ENCODE results near the gene TSPOAP1.

TSPOAP1 gene

GRCh38 chr17:58351831-58352595 is 23.4 kb upstream of the TSPOAP1 start, which contains the start of gene SUPT4H1:
TSS of gene SUPT4H1 (minus strand) at chr17:58352201. CDS start at chr17:58352135, 66 bp downstream.
- peak; percentile 94 for DNase-seq (ENCODE audit: extremely low spot score)
- no peak for TF ChIP-seq CTCF (IDR thresholded peaks at IDR 0.05; ENCODE audit: control extremely low read depth, extremely low read depth, low read depth, missing control alignments)
- POLR2A ChIA-PET = interaction anchor here (0.6 to 2.9 kb wide), 9 partner anchors 8 to 803 kb away, joined by 3 to 36 read pairs (median 5); partner anchors contain the start of genes PRR11, RNF43 and SKA2
- CTCF ChIA-PET = interaction anchor here (0.7 to 6.2 kb wide), 14 partner anchors 9 to 65 kb away, joined by 3 to 41 read pairs (median 5); partner anchors contain the start of gene RNF43

GRCh38 chr17:58351182-58351581 is 22.6 kb upstream of the TSPOAP1 start:
- DNase-seq (ENCODE audit: extremely low spot score) = no peak
- ChIA-PET CTCF (interaction anchor here (0.9 to 6.2 kb wide), 9 partner anchors 8 to 66 kb away, joined by 3 to 41 read pairs (median 5); partner anchors contain the start of gene RNF43), POLR2A (interaction anchor here (2.6 to 2.9 kb wide), 2 partner anchors 14 to 20 kb away, joined by 24 to 36 read pairs; no protein-coding TSS in a partner anchor)
- TF ChIP-seq CTCF (IDR thresholded peaks at IDR 0.05; ENCODE audit: control extremely low read depth, extremely low read depth, low read depth, missing control alignments) = no peak

- DNase-seq (ENCODE audit: extremely low spot score) = no peak
- POLR2A ChIA-PET = interaction anchor here (0.8 to 1.6 kb wide), 2 partner anchors 10 to 20 kb away, joined by 4 to 6 read pairs; no protein-coding TSS in a partner anchor
- CTCF ChIA-PET = interaction anchor here (1.0 to 2.0 kb wide), 8 partner anchors 11 to 72 kb away, joined by 3 to 9 read pairs (median 3); partner anchors contain the start of gene RNF43
- TF ChIP-seq CTCF (IDR thresholded peaks at IDR 0.05; ENCODE audit: control extremely low read depth, extremely low read depth, low read depth, missing control alignments) = no peak
Observed at GRCh38 chr17:58348038-58348437, 19.4 kb upstream of the TSPOAP1 start.

GRCh38 chr17:58345500-58345899 is 16.9 kb upstream of the TSPOAP1 start:
- TF ChIP-seq CTCF (IDR thresholded peaks at IDR 0.05; ENCODE audit: control extremely low read depth, extremely low read depth, low read depth, missing control alignments) = no peak
- ChIA-PET CTCF (interaction anchor here (1.2 to 5.2 kb wide), 10 partner anchors 10 to 142 kb away, joined by 3 to 50 read pairs (median 12); partner anchors contain the start of genes HSF5 and RNF43), POLR2A (interaction anchor here (1.6 to 3.2 kb wide), 6 partner anchors 10 to 28 kb away, joined by 4 to 90 read pairs (median 12); partner anchors contain the start of gene TSPOAP1)
- DNase-seq (ENCODE audit: extremely low spot score) = no peak

GRCh38 chr17:58344791-58345157 is 16.2 kb upstream of the TSPOAP1 start:
- ChIA-PET POLR2A (interaction anchor here (0.6 to 3.2 kb wide), 9 partner anchors 8 to 286 kb away, joined by 3 to 90 read pairs (median 8); partner anchors contain the start of genes SUPT4H1 and TSPOAP1), CTCF (interaction anchor here (0.8 to 5.2 kb wide), 16 partner anchors 9 to 142 kb away, joined by 3 to 50 read pairs (median 8); partner anchors contain the start of genes HSF5, RNF43 and SUPT4H1)
- peak; percentile 70 for TF ChIP-seq CTCF (IDR thresholded peaks at IDR 0.05; ENCODE audit: control extremely low read depth, extremely low read depth, low read depth, missing control alignments)
- no peak for DNase-seq (ENCODE audit: extremely low spot score)

All from GM10248 (cell line).